Activated effector memory CD4-positive, alpha-beta T cell treated with anti-CD3 and anti-CD28 coated beads, Interleukin-2, amount 50 U/mL, for 16 hours (primary cell): ENCODE measurements around the gene HOXD10.

ENCODE experiments used
- DNase-seq: peaks from one replicate; pipeline ENCODE4 v3.0.0-alpha.2; 2020

Gene HOXD10

DNA sequence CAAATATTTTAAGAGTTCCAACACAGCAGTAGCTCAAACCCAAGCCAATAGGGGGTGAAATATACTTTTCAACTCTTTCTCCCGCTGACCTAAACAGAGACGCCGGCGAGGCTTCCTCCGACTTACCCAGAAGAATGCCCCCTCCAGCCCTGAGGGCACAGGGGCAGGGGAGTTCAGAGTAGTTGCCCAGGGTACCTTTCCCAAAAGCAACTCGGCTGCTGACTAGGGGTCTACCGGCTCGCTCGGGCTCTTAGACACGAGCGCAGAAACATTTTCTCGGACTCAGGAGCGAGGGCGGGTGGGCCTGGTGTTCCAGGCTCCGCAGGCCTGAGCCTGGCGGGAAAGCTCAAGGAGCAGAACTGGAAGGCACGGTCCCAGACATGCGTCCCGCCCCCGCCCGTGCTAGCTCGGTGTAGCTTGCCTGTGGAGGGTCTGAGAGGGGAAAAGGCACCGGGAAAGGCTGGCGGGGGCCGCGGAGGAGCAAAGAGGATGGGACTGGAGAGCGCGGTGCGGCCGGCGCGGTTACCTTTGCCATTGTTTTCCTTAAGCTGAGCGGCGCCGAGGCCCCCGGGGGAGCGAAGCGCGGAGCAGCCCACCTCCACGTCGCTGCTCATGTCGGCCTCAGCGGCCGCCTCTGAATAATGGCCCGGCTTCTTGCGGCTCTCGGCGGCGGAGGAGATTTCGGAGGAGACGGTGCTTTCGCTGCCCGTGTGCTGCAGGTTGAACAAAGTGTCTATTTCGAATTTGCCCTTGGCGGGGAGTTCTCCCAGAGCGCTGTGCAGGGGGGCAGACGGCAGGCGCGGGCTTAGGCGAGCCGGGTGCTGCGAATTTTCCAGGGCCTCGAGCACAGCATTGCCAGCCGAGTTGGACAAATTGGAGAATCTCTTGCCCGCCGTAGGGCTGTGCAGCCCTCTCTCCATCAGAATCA is 33.5 kb upstream of the HOXD10 start:
- no peak for DNase-seq

DNA sequence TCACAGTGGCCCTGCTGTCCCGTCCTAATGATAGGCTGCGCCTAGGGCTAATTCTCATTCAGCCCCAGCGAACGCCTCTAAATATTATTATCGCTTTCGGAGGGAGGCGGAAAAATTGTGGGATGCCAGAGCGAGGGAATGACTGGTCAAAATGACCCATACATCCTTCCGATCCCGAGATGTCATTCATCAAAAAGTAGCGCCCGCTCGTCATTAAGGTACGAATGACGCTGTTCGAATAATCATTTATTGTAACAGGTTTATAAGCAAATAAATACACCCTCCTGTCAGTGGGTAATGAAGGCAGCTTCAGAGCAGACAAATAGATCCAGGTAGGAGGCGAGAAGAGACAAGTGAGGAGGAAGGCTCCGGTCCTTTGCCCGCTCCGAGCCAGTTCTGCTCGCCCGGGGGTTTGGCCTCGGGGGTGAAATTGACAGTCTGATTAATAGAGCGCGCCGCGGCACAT is 32.7 kb upstream of the HOXD10 start, which contains the start of gene EVX2:
Gene EVX2 (minus strand): TSS at position 167 of the 466 bp plus-strand sequence. CDS start 186 bp downstream, outside the sequence.
- no peak for DNase-seq

GRCh38 chr2:176084611-176085119 is 31.9 kb upstream of the HOXD10 start:
- DNase-seq: no peak

GRCh38 chr2:176085120-176085788 is 31.3 kb upstream of the HOXD10 start:
- DNase-seq: no peak

- DNase-seq: peak; percentile 63
Observed at GRCh38 chr2:176085861-176086771, 30.5 kb upstream of the HOXD10 start.

DNA sequence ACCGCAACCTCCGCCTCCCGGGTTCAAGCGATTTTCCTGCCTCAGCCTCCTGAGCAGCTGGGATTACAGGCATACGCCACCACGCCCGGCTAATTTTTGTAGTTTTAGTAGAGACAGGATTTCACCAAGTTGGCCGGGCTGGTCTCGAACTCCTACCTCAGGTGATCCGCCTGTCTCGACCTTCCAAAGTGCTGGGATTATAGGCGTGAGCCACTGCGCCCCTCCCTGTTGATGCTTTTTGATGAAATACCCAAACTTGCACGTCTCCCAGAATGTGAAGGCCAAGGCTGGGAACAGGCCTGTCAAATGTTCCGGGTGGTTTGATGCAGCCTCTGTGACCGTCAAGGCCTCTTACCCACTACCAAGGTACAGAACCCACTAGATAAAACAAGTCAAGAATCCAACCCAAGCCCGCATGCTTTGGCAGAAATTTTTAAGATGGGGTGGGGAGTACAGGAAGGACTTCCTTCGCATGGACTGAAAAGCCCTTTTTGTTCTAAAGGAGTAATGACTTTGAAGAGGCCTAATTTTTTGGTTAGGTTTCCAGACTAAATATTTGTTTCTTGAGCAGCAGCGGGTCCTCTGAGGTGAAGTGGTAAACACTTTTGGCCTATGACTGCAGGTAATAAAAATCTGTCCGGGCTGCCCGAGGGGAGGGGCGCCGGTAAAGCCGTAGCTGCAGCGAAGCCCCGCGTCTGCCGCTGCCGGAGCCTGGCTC is 29.1 kb upstream of the HOXD10 start:
- no peak for DNase-seq

GRCh38 chr2:176088048-176088936 is 28.3 kb upstream of the HOXD10 start:
- peak; percentile 69 for DNase-seq

GRCh38 chr2:176088937-176089842 is 27.4 kb upstream of the HOXD10 start:
- DNase-seq: no peak

DNA sequence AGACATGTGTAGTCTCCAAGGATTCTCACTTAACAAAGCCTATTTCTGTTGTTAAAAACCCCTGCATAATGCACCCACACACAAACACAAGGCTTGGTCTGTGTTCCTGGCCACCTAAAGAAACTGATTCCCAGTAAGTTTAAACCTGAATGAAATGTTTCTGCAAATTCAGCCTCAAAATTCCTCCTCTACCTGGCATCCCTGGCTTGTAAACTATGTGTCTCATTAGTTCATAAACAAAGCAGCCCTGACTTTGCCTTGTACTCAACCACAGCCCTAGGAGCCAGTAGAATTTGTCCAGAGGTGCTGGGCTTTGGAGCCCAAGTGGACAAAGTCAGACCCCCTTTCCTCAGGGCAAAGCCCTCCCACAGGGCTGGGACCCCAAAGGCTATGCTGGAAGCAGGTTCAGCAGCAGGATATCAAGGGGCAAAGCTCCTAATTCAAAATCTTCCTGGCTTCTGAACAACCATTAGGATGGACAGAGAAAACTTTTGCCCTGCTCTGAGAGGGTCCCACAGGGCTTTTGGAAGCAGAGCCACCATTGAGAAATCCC is 26.7 kb upstream of the HOXD10 start:
- DNase-seq: peak; percentile 30

- DNase-seq: no peak
Observed at GRCh38 chr2:176090862-176091261, 25.7 kb upstream of the HOXD10 start.

GRCh38 chr2:176091329-176092258 is 25.0 kb upstream of the HOXD10 start:
- peak; percentile 47 for DNase-seq

GRCh38 chr2:176092270-176093144 is 24.1 kb upstream of the HOXD10 start, which contains the start of gene HOXD13:
Gene HOXD13 (plus strand): TSS chr2:176092721. CDS start chr2:176092891, 170 bp downstream.
- peak; percentile 60 for DNase-seq

GRCh38 chr2:176093145-176093897 is 23.3 kb upstream of the HOXD10 start:
- DNase-seq: peak; percentile 61

GRCh38 chr2:176093898-176094249 is 22.7 kb upstream of the HOXD10 start:
- DNase-seq: no peak

DNA sequence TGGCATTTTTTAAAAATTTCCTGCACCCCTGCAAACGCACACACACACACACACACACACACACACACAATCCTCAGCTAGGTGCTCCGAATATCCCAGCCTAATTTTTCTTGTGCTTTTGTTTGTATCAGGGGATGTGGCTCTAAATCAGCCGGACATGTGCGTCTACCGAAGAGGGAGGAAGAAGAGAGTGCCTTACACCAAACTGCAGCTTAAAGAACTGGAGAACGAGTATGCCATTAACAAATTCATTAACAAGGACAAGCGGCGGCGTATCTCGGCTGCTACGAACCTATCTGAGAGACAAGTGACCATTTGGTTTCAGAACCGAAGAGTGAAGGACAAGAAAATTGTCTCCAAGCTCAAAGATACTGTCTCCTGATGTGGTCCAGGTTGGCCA is 22.2 kb upstream of the HOXD10 start:
- DNase-seq: no peak

DNA sequence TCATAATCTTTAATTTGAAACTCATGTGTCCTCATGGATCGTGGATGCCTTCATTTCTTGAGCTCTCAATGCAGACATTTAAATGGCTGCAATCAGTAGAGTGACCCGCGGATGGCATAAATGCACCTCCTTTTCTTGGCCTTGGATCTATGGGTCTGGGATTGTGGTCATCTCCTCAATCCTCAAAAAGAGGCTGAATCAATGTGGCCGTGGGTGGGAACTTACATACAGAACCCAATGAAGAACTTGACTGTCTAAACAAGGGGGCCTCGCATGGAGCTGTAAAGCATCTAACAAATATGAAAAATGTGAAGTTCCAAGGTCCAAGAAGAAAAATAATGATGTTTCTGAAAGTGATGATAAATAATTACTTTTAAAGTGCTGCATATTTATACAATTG is 21.2 kb upstream of the HOXD10 start:
- DNase-seq: no peak
